HepG2 (cell line): ENCODE data around the gene HLA-DMB. TPM values are rescaled to one million over a fixed set of nuclear protein-coding genes. Genes with fewer than 3 reads are reported as not detected.

Experiments used
- ARNT ChIP-seq: fragments of 450-650 bp; IDR thresholded peaks from 2 replicates; pipeline ENCODE4 v1.6.1; 2017
- ATF7 ChIP-seq, 2 experiments: fragments of 450-650 bp in 1 of 2; sonication (generic) in 1 of 2; formaldehyde crosslinking in 1 of 2; IDR thresholded peaks; 2 replicates each; pipeline versions ENCODE4 v1.4.0 to v1.6.1; 2016 to 2020; ENCODE audit warnings: antibody characterized with exemption in 1 of 2, mild to moderate bottlenecking in 1 of 2, missing genetic modification reagents in 1 of 2
- DMTF1 ChIP-seq: sonication (generic); formaldehyde crosslinking; IDR thresholded peaks from 2 replicates; pipeline ENCODE4 v1.4.0; 2020; ENCODE audit warnings: mild to moderate bottlenecking, missing genetic modification reagents
- ETS1 ChIP-seq: sonication (generic); formaldehyde crosslinking; IDR thresholded peaks from 2 replicates; pipeline ENCODE4 v1.4.0; 2020; ENCODE audit warnings: missing genetic modification reagents
- EZH2 ChIP-seq: conservative IDR thresholded peaks from 2 replicates; pipeline ENCODE4 v1.6.1; 2012; ENCODE audit warnings: mild to moderate bottlenecking, low read depth, low read length, moderate library complexity
- GTF3A ChIP-seq: sonication (generic); formaldehyde crosslinking; conservative IDR thresholded peaks from 2 replicates; pipeline ENCODE4 v1.4.0; 2020; ENCODE audit warnings: mild to moderate bottlenecking, missing genetic modification reagents
- HDAC1 ChIP-seq: sonication (generic); formaldehyde crosslinking; IDR thresholded peaks from 2 replicates; pipeline ENCODE4 v1.5.1; 2020; ENCODE audit warnings: mild to moderate bottlenecking, missing genetic modification reagents
- HIVEP1 ChIP-seq: sonication (generic); formaldehyde crosslinking; IDR thresholded peaks from 2 replicates; pipeline ENCODE4 v1.4.0; 2020; ENCODE audit warnings: mild to moderate bottlenecking, missing genetic modification reagents
- HNRNPK ChIP-seq: fragments of 200-400 bp; formaldehyde crosslinking; IDR thresholded peaks from 2 replicates; pipeline ENCODE4 v1.6.1; 2018; ENCODE audit warnings: low read length, low read depth, moderate library complexity, mild to moderate bottlenecking; ENCODE audit not compliant: poor library complexity, severe bottlenecking
- NAIF1 ChIP-seq: sonication (generic); formaldehyde crosslinking; IDR thresholded peaks from 2 replicates; pipeline ENCODE4 v1.5.0; 2020; ENCODE audit warnings: mild to moderate bottlenecking, missing genetic modification reagents, borderline replicate concordance
- PAX8 ChIP-seq: sonication (generic); formaldehyde crosslinking; IDR thresholded peaks from 2 replicates; pipeline ENCODE4 v1.8.0; 2022; ENCODE audit warnings: mild to moderate bottlenecking, missing genetic modification reagents, borderline replicate concordance
- PLSCR1 ChIP-seq: sonication (generic); formaldehyde crosslinking; IDR thresholded peaks from 2 replicates; pipeline ENCODE4 v1.5.0; 2020; ENCODE audit warnings: missing genetic modification reagents, mild to moderate bottlenecking, borderline replicate concordance
- SRF ChIP-seq: IDR thresholded peaks from 2 replicates; pipeline ENCODE4 v1.6.1; 2011; ENCODE audit warnings: mild to moderate bottlenecking, low read depth, low read length, moderate library complexity
- USF2 ChIP-seq, 2 experiments: sonication (generic) in 1 of 2; formaldehyde crosslinking in 1 of 2; IDR thresholded peaks; 2 replicates each; pipeline versions ENCODE4 v1.5.1 to v1.6.1; 2011 to 2020; ENCODE audit warnings: borderline replicate concordance in 1 of 2, low read depth in 1 of 2, low read length in 1 of 2, mild to moderate bottlenecking in 1 of 2, missing genetic modification reagents in 1 of 2, moderate library complexity in 1 of 2
- ZFP91 ChIP-seq: sonication (generic); formaldehyde crosslinking; IDR thresholded peaks from 2 replicates; pipeline ENCODE4 v1.9.0; 2022; ENCODE audit warnings: missing genetic modification reagents, mild to moderate bottlenecking, borderline replicate concordance
- ZKSCAN5 ChIP-seq: sonication (generic); formaldehyde crosslinking; IDR thresholded peaks from 2 replicates; pipeline ENCODE4 v1.5.1; 2020; ENCODE audit warnings: mild to moderate bottlenecking, missing genetic modification reagents
- ZNF136 ChIP-seq: sonication (generic); formaldehyde crosslinking; IDR thresholded peaks from 2 replicates; pipeline ENCODE4 v1.8.1; 2022; ENCODE audit warnings: low read depth, mild to moderate bottlenecking, moderate library complexity, missing genetic modification reagents
- ZNF674 ChIP-seq: sonication (generic); formaldehyde crosslinking; IDR thresholded peaks from 2 replicates; pipeline ENCODE4 v1.5.0; 2020; ENCODE audit warnings: low read depth, mild to moderate bottlenecking, missing genetic modification reagents
- ZNF761 ChIP-seq: sonication (generic); formaldehyde crosslinking; conservative IDR thresholded peaks from 2 replicates; pipeline ENCODE4 v1.4.0; 2020; ENCODE audit warnings: mild to moderate bottlenecking, missing genetic modification reagents
- ZNF766 ChIP-seq: sonication (generic); formaldehyde crosslinking; IDR thresholded peaks from 2 replicates; pipeline ENCODE4 v1.5.0; 2020; ENCODE audit warnings: missing genetic modification reagents, borderline replicate concordance
- polyA plus RNA-seq, 8 experiments: library from polyadenylated mRNA; depleted of rRNA in 3 of 8; stranded (reverse) in 7 of 8; unstranded in 1 of 8; fragments of >200 nt; fragmentation: Illumina TruSeq in 4 of 8; extraction: Trizol in 4 of 8; gene quantifications; 2 replicates each; pipeline versions ENCODE4 v1.2.1 to v1.2.3, GENCODE V29; 2011 to 2016; ENCODE audit warnings: low read depth in 4 of 8, missing spikeins in 1 of 8, mixed read lengths in 1 of 8; ENCODE audit not compliant: insufficient read depth in 1 of 8
- total RNA-seq, 5 experiments: library from RNA; depleted of rRNA; stranded (reverse); fragments of >200 nt; fragmentation: Illumina TruSeq; extraction: Trizol; gene quantifications; 2 replicates each; pipeline ENCODE4 v1.2.3, GENCODE V29; 2016; ENCODE audit warnings: low read depth in 1 of 5

The HLA-DMB gene
- total and polyA plus RNA-seq, 2 of the 13 experiments (the other 11 are each of a cell fraction or from before 2014, with no cell fraction given): not detected

GRCh38 chr6:32932132-32932868 lies 8.5 kb downstream of the HLA-DMB start (continued):
- TF ChIP-seq USF2 (IDR thresholded peaks at IDR 0.05; ENCODE audit: low read depth, low read length) (no peak), USF2 (CRISPR knock-in tag; IDR thresholded peaks at IDR 0.05; ENCODE audit: borderline replicate concordance) (0 out of 2 replicates have a peak, but pooled peaks have one; percentile 39), ZKSCAN5 (CRISPR knock-in tag) (no peak), EZH2 (no peak), ARNT (no peak), NAIF1 (CRISPR knock-in tag) (no peak), GTF3A (CRISPR knock-in tag) (no peak), HDAC1 (CRISPR knock-in tag) (no peak), ZNF674 (no peak), ZFP91 (CRISPR knock-in tag) (no peak), HNRNPK (peak; percentile 44), ETS1 (CRISPR knock-in tag) (no peak), HIVEP1 (CRISPR knock-in tag) (no peak), DMTF1 (CRISPR knock-in tag) (no peak), ATF7 (IDR thresholded peaks at IDR 0.05) (no peak), ATF7 (CRISPR knock-in tag; IDR thresholded peaks at IDR 0.05) (no peak), SRF (peak; percentile 89), ZNF136 (CRISPR knock-in tag) (no peak), ZNF766 (no peak), ZNF761 (CRISPR knock-in tag) (no peak), PAX8 (CRISPR knock-in tag) (no peak), PLSCR1 (CRISPR knock-in tag) (no peak)
